ENCODE data around the gene HMGB2. TPM values are rescaled to one million over a fixed set of nuclear protein-coding genes. Genes with fewer than 3 reads are reported as not detected.
A peak's percentile ranks its signal among the peaks of the same experiment; 100 is the strongest.

The HMGB2 gene
- total and polyA plus RNA-seq, 8 donors, result 4.0 to 29.0 (median 10.6) TPM

- 62 to 72% methylated on average over 3 of the region's 3 CpGs for WGBS, 2 donors
- intact Hi-C loops (cut with DNase I), result loop anchor here in 2 of 3 donors (5.0 kb wide), 1 partner anchor 98 kb away; no protein-coding TSS in a partner anchor
- H3K9me3 ChIP-seq, result no peaks in the 10 kb centered on the region
- no peak overlapping the region for H3K4me3 ChIP-seq
- H3K27me3 ChIP-seq, result no peaks in the 10 kb centered on the region
- H3K36me3 ChIP-seq, result peaks cover 0 to 19% (median 0%) of the 10 kb centered on the region in 3 donors
- no peak for FAIRE-seq
- DNase-seq, result no peak
- H3K4me1 ChIP-seq, result peaks cover 0 to 4% (median 0%) of the 10 kb centered on the region in 3 donors
- ATAC-seq, result no peak
- TF ChIP-seq CTCF (IDR thresholded peaks at IDR 0.05), result no peak
- no peak overlapping the region for H3K27ac ChIP-seq
These were observed 19.4 kb downstream of the HMGB2 start for GRCh38 chr4:173314715-173315114.

GRCh38 chr4:173311368-173311767 lies 22.8 kb downstream of the HMGB2 start:
- intact Hi-C loops (cut with DNase I), result no loop called here
- Histone ChIP-seq H3K36me3 (peaks cover 0 to 12% (median 0%) of the 10 kb centered on the region in 3 donors), H3K4me3 (no peak overlapping the region), H3K27me3 (no peaks in the 10 kb centered on the region), H3K27ac (no peak overlapping the region), H3K9me3 (no peaks in the 10 kb centered on the region), H3K4me1 (no peaks in the 10 kb centered on the region)
- DNase-seq, result no peak
- no peak for ATAC-seq
- FAIRE-seq, result no peak
- no peak for TF ChIP-seq CTCF (IDR thresholded peaks at IDR 0.05)
- 91 to 93% methylated on average over 4 of the region's 4 CpGs for WGBS, 2 donors

DNA sequence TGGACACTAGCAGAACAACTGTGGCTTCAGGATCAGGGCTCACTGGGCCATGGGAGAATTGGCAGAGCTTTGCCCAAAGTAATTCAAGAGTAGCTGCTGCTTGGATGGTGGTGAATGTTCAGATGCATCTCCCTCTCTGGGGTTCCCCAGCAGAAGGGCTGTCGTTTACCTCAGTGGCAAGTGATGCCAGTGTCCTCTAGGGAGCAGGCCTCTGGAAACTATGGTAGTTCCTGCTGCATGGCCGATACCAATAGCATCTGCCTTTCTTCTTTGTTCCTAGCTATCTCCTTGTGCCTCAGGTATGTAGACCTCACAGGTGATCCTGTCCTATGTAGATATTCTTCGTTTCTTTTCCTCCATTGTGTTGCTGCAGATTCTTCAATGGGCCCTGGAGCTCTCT lies 26.4 kb downstream of the HMGB2 start:
- ATAC-seq (no peak), FAIRE-seq (no peak), DNase-seq (no peak)
- WGBS, 2 donors, result 96 to 97% methylated on average over 3 of the region's 3 CpGs
- no peaks in the 10 kb centered on the region for H3K4me1 ChIP-seq
- intact Hi-C loops (cut with DNase I), result no loop called here
- TF ChIP-seq CTCF (IDR thresholded peaks at IDR 0.05), result no peak
- H3K27ac ChIP-seq, result no peak overlapping the region
- H3K9me3 ChIP-seq, result no peaks in the 10 kb centered on the region
- H3K36me3 ChIP-seq, result no peaks in the 10 kb centered on the region
- no peaks in the 10 kb centered on the region for H3K27me3 ChIP-seq
- no peak overlapping the region for H3K4me3 ChIP-seq

DNA sequence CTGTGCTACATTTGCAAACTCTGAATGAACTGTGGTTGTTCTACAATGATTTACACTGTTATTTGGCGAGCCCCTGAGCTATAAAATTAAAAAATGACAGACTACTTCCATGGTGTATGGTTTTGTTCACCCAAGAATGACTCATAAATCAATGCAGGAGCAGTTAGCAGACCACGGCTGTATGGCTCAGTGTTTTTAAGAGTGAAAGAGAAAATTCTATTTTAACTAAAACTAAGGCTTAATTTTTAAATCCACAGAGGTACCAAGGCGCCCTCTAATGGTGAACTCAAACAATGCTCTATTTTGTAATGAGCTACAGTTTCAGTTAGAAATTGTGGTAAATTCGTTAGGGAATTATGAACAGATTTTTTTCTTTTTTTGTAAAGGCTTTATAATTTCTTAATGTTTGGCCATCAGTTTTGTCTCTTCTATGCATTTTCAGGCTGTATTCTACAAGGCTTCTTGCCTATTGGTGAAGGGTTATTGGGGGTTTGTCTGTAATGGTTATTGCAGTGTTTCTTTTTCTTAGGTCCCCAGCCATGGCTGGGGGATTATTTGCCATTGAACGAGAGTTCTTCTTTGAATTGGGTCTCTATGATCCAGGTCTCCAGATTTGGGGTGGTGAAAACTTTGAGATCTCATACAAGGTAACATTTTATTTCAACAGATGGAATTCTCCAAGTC lies 32.5 kb downstream of the HMGB2 start:
- peaks cover 0 to 5% (median 0%) of the 10 kb centered on the region in 3 donors for H3K4me1 ChIP-seq
- no peaks in the 10 kb centered on the region for H3K27me3 ChIP-seq
- FAIRE-seq (no peak), ATAC-seq (peak; percentile 54 to 76 (median 62)), DNase-seq (no peak)
- H3K27ac ChIP-seq, result no peak overlapping the region
- TF ChIP-seq CTCF (IDR thresholded peaks at IDR 0.05), result peak; percentile 30 to 71 (median 52)
- no peak overlapping the region for H3K4me3 ChIP-seq
- intact Hi-C loops (cut with DNase I), result no loop called here
- H3K36me3 ChIP-seq, result peaks cover 0 to 7% (median 0%) of the 10 kb centered on the region in 3 donors
- WGBS, 2 donors, result 22 to 23% methylated on average over 5 of the region's 5 CpGs
- H3K9me3 ChIP-seq, result no peaks in the 10 kb centered on the region

- intact Hi-C loops (cut with DNase I), result no loop called here
- Histone ChIP-seq H3K36me3 (peaks cover 0 to 7% (median 0%) of the 10 kb centered on the region in 3 donors), H3K4me1 (no peaks in the 10 kb centered on the region), H3K27ac (no peak overlapping the region), H3K4me3 (no peak overlapping the region), H3K27me3 (no peaks in the 10 kb centered on the region), H3K9me3 (no peaks in the 10 kb centered on the region)
- TF ChIP-seq CTCF (IDR thresholded peaks at IDR 0.05), result no peak
- DNase-seq (no peak), FAIRE-seq (no peak), ATAC-seq (no peak)
- 88 to 89% methylated on average over 1 of the region's 1 CpG for WGBS, 2 donors
These were observed 39.7 kb downstream of the HMGB2 start for GRCh38 chr4:173294444-173294843.
